GM19099 (cell line): ENCODE results near the gene ARHGAP5.

Experiments
- POLR2A ChIP-seq: IDR thresholded peaks from 3 replicates; pipeline ENCODE4 v1.6.1; 2011; ENCODE audit warnings: low read depth; ENCODE audit not compliant: insufficient read length; ENCODE audit errors: extremely low read depth

The ARHGAP5 gene

GRCh38 chr14:32070282-32070681, 6.8 kb upstream of the ARHGAP5 start:
- no peak for TF ChIP-seq POLR2A

- no peak for TF ChIP-seq POLR2A
Measured at GRCh38 chr14:32072676-32073075, 4.4 kb upstream of the ARHGAP5 start.

- no peak for TF ChIP-seq POLR2A
Measured at GRCh38 chr14:32073537-32074189, 3.4 kb upstream of the ARHGAP5 start.

DNA sequence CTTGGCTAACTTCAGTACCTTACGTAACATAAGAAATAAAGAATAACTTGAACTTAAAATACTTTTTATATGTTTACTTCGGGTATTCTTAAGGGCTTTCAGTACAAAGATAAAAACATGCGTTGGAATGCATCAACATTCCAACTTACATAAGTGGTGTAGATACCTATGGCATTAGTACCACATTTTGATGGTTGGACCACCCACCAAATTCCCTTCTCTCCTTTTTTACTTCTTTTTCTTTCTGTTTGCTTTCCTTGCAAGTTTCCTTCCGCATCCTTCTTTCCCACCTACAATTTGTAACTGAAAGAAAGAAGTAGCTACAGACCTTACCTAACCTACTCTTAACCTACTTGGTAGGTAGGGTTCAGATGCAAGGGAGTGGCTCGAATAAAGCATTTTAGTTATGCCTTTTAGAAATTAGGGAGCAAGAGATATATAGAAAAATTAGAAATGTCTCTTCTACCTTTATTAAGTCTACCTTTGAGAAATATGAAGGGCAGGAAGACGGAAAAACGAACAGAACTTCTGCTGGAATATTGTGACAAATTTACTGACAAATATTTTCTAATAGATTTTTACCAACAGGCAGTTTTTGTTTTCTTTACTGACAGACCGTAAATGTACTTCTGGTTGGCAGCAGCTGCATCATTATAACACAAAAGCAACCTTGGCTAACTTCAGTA, 2.1 kb upstream of the ARHGAP5 start:
- TF ChIP-seq POLR2A, result no peak

DNA sequence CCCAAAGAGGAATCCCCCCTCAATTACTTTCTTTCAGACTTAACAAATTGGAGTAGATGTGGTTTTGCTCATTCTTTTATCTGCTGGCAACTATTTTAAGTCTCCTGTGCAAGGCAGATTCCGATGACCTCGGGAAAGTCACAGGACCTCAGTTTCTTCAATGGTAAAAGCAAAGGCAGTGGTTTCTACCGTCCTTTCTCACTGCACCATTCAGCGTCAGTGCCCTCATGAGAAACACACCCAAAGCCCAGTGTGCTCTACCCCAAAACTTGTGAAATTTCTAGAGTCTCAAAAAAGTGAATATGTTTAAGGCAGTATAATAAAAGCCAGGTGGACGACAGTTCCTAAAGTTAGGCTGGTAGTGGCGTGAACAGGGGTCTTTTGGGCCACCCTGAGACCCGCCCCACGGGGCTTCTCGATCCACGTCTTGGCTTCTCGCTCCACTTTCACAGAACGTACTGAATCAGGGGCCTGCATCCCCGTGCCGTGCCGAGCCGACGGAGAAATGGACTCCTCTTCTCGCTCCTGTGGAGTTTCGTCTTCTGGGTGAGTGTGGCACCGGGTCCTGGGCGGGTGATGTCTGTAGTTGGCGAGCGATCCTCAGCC, 1.3 kb upstream of the ARHGAP5 start:
- TF ChIP-seq POLR2A, result no peak

DNA sequence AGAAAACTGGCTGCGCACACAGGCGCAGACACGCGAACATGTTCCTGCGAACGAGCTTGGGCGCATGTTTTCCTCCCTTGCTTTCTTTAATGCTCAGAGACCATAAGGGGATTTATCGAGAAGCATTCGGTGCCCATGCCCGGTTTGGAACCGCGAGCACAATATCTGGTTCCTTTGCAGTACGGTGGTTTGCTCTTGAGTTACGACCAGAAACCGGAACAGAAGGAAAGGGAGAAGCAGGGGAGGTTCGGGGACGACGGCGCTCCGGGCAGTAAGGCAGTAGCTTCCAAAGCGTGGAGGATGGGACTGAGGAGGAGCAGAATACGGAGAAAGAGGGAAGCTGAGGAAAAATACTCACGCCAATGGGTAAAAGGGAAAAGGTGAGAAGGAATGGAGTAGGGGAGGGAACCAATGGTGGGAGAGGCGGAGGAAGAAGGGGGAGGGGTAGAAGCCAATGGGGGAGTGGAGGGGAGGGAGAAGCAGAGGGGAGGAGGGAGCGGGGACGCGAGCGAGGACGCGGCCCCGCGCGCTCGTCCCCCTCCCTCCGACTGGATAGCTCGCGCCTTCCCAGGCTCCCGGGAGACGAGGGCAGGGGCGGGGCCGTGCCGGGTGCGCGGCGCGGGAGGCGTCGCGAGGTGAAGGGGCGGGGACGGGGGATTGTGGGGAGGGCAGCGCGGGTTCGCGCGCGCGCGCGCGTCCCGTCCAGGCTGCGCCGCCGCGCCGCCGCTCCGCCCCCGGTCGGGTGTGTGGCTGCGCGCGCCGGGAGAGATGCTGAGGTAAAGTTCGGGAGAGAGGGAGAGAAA, 625 bp upstream of the ARHGAP5 start:
- TF ChIP-seq POLR2A, result peak; percentile 53

GRCh38 chr14:32078023-32078857, 1.1 kb downstream of the ARHGAP5 start:
- no peak for TF ChIP-seq POLR2A

DNA sequence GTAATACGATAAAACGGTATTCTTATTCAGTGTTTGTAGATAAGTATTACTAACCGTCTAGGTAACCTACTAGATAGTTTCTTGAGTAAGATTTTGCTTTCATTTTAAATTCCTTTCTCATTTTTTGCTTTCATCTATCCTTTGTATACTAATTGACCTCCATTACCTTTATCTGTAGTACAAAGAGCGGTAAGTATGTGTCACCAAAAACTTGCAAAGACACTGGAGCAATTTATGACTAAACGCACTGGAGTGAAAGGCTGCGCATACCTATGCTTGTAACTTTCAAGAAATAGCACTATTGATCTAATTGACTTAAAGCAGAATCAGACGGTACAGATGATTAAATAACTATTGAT, 1.7 kb downstream of the ARHGAP5 start:
- TF ChIP-seq POLR2A, result no peak

DNA sequence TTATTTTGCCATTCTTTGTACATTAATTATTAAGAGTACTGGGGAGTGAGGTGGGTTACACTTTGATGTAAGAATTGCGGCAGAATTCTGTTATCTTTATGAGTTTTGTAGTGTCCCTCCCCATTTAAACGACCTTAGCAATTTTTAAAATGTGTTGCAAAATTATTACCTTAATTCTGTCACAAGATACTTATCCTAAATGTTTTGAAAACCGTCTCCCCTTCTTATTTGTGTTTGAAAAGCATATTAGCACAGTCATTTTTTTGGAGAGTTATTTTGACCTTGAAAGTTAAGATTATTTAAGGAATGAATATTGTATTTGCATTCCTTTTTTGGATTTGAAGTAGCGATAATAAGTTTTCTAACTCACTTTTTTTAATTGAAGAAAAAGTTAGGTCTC, 2.2 kb downstream of the ARHGAP5 start:
- TF ChIP-seq POLR2A, result no peak

GRCh38 chr14:32080001-32080510, 3.0 kb downstream of the ARHGAP5 start:
- TF ChIP-seq POLR2A, result no peak

- TF ChIP-seq POLR2A, result no peak
Measured at GRCh38 chr14:32081901-32082300, 4.8 kb downstream of the ARHGAP5 start.

GRCh38 chr14:32083315-32083624, 6.2 kb downstream of the ARHGAP5 start:
- TF ChIP-seq POLR2A, result no peak

DNA sequence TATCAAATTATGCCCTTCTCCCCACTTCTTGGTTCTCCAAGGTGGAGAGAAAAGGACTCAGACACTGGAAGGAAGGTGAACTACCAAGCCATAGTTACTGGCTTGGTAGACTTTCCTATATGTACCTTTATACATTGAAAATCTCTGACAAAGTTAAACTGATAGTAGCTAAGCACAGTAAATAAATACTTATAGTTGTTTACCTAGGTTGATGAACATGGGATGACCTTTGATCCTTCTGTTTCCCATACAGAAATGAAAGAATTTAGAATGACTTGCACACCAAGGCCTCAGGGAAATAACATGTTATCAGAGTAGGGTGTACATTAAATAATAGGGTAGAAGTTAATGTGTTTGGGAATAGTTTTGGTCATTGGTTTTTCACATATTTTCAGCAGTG, 6.7 kb downstream of the ARHGAP5 start:
- TF ChIP-seq POLR2A, result no peak

DNA sequence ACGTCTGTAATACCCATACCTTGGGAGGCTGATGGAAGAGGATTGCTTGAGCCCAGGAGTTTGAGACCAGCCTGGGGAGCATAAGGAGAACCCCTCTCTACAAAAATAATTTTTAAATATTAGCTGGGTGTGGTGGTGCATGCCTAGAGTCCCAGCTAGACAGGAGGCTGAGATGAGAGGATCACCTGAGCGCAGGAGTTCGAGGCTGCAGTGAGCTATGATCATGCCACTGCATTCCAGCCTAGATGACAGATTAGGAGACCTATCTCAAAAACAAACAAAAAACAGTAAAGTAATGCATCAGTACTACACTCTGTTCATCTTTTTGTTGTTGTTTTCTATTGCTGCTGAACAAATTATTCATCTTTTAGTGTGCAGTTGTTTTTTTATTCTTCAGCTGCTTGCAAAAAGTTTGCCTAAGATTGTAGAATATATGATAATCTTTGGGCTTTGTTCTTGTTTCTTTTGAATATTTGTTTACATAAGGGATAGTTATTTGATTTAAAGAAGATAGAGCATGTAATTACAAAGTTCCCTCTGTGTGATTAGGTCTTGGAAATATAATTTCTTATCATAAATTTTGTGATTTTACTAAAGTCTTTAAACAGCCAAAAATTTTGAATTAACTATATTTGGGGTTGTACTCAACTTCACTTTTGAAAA, 8.2 kb downstream of the ARHGAP5 start:
- TF ChIP-seq POLR2A, result no peak
